Measurements from ENCODE around the gene CENPS. TPM values are rescaled to one million over a fixed set of nuclear protein-coding genes. Genes with fewer than 3 reads are reported as not detected.

CENPS gene
- total and polyA plus RNA-seq, 9 of the 15 experiments (the other 6 are each of a cell fraction or from before 2014, with no cell fraction given) = 10.2 to 36.0 (median 26.0) TPM

- TF ChIP-seq, protein P1, sequence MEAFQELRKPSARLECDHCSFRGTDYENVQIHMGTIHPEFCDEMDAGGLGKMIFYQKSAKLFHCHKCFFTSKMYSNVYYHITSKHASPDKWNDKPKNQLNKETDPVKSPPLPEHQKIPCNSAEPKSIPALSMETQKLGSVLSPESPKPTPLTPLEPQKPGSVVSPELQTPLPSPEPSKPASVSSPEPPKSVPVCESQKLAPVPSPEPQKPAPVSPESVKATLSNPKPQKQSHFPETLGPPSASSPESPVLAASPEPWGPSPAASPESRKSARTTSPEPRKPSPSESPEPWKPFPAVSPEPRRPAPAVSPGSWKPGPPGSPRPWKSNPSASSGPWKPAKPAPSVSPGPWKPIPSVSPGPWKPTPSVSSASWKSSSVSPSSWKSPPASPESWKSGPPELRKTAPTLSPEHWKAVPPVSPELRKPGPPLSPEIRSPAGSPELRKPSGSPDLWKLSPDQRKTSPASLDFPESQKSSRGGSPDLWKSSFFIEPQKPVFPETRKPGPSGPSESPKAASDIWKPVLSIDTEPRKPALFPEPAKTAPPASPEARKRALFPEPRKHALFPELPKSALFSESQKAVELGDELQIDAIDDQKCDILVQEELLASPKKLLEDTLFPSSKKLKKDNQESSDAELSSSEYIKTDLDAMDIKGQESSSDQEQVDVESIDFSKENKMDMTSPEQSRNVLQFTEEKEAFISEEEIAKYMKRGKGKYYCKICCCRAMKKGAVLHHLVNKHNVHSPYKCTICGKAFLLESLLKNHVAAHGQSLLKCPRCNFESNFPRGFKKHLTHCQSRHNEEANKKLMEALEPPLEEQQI (IDR thresholded peaks at IDR 0.05) = no peak
- TF ChIP-seq IRF1 (CRISPR knock-in tag; IDR thresholded peaks at IDR 0.05; ENCODE audit: borderline replicate concordance) (no peak), ZBTB40 (IDR thresholded peaks at IDR 0.05) (peak; percentile 67; the same call in 1 of the 2 replicates), ZBTB40 (CRISPR knock-in tag; IDR thresholded peaks at IDR 0.05) (no peak), NUFIP1 (IDR thresholded peaks at IDR 0.05; ENCODE audit: partially characterized antibody) (no peak), ZZZ3 (IDR thresholded peaks at IDR 0.05) (no peak), ATF7 (IDR thresholded peaks at IDR 0.05) (peak; percentile 58; the same call in 1 of the 2 replicates), HDAC8 (tag; IDR thresholded peaks at IDR 0.05) (no peak), KLF6 (CRISPR knock-in tag; IDR thresholded peaks at IDR 0.05; ENCODE audit: borderline replicate concordance) (no peak), JUND (IDR thresholded peaks at IDR 0.05; ENCODE audit: borderline replicate concordance, low read depth, low read length) (peak; percentile 70), JUND (tag; IDR thresholded peaks at IDR 0.05; ENCODE audit: borderline replicate concordance, low read depth, low read length) (peak; percentile 35; the same call in 1 of the 3 replicates), POLR3G (IDR thresholded peaks at IDR 0.05; ENCODE audit: extremely low read depth, insufficient read length, insufficient replicate concordance) (no peak)
Observed at GRCh38 chr1:10474613-10475507, 44.6 kb downstream of the CENPS start, which contains the start of gene PEX14 (continued).

Data from K562 (cell line).